Measurements from ENCODE around the gene CST9L.

DNA sequence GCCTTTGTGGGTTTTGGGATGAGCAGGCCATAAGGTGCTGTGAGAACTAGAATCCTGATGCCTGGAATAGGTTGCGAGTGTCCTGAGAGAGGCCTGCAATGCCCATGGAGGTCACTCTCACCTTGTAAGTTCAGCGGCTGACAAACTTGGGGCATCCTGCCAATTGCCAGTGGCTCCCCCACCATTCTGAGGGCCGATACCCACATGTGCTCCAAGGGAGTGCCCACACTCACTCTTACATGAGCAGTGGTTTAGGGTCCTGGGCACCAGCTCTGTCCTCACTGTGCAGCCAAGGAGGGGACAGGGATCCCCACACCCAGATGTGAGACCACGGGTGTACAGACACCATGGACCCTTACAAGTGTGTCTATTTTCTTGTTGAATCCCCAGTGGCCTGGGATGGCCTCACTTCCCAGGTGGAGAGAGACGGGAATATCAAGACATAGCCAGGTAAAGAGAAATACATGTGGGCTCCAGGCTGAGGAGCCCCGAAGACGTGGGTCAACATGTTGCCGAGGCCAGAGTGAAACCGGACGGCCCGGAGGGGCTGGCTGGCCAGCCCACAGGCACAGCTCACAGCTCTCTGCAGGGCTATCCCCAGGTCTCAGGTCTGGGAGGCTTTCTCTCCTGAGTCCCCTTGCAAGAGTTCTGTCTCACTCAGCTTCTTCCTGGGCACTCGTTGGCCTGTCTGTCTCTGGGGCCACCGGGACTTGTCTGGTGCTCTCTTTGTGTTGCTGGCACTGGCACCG, 39.4 kb upstream of the CST9L start:
- no peak for TF ChIP-seq JDP2 (CRISPR knock-in tag; IDR thresholded peaks at IDR 0.05; ENCODE audit: borderline replicate concordance)
- TF ChIP-seq CEBPB (IDR thresholded peaks at IDR 0.05; ENCODE audit: borderline replicate concordance, low read depth, low read length): no peak
- TF ChIP-seq SRF (IDR thresholded peaks at IDR 0.05; ENCODE audit: low read depth, low read length): no peak
- TF ChIP-seq NFYB (CRISPR knock-in tag; IDR thresholded peaks at IDR 0.05): no peak
- no peak for TF ChIP-seq NR2F2 (IDR thresholded peaks at IDR 0.05; ENCODE audit: borderline replicate concordance, low read depth)
- no peak for TF ChIP-seq FOXK2 (IDR thresholded peaks at IDR 0.05)
